NCI-H526 (cell line): ENCODE data around the gene SPEF1.

Experiments
- DNase-seq, 2 experiments: peaks; one replicate each; lab custom pipeline; 2025; lab: John Stamatoyannopoulos, UW

SPEF1 gene

GRCh38 chr20:3766422-3767109 is 14.7 kb downstream of the SPEF1 start:
- DNase-seq: no peak

- no peak for DNase-seq
These were observed 15.9 kb downstream of the SPEF1 start for GRCh38 chr20:3765171-3765882.

GRCh38 chr20:3764659-3765058 is 16.6 kb downstream of the SPEF1 start:
- DNase-seq: no peak

- no peak for DNase-seq
These were observed 17.3 kb downstream of the SPEF1 start for GRCh38 chr20:3763671-3764601.

GRCh38 chr20:3760655-3761348 is 20.4 kb downstream of the SPEF1 start:
- no peak for DNase-seq

- DNase-seq: no peak
These were observed 21.4 kb downstream of the SPEF1 start for GRCh38 chr20:3759884-3760283.

GRCh38 chr20:3759316-3759823 is 21.9 kb downstream of the SPEF1 start:
- no peak for DNase-seq

- no peak for DNase-seq
These were observed 22.7 kb downstream of the SPEF1 start for GRCh38 chr20:3758566-3758965.

- DNase-seq: no peak
These were observed 24.0 kb downstream of the SPEF1 start for GRCh38 chr20:3757268-3757667.

- DNase-seq: no peak
These were observed 25.3 kb downstream of the SPEF1 start for GRCh38 chr20:3755814-3756480.

GRCh38 chr20:3755269-3755668 is 26.0 kb downstream of the SPEF1 start:
- no peak for DNase-seq

GRCh38 chr20:3754276-3754630 is 27.0 kb downstream of the SPEF1 start:
- DNase-seq: no peak

GRCh38 chr20:3753501-3754275 is 27.6 kb downstream of the SPEF1 start:
- DNase-seq: no peak

- peak; percentile 60 to 87 for DNase-seq
These were observed 28.1 kb downstream of the SPEF1 start for GRCh38 chr20:3753098-3753497.

- DNase-seq: peak in 1 of 2 experiments; percentile 51
These were observed 28.9 kb downstream of the SPEF1 start for GRCh38 chr20:3752386-3752759.

- peak; percentile 76 to 94 for DNase-seq
These were observed 29.4 kb downstream of the SPEF1 start for GRCh38 chr20:3751675-3752385.

GRCh38 chr20:3751305-3751674 is 30.0 kb downstream of the SPEF1 start:
- peak in 1 of 2 experiments; percentile 56 for DNase-seq

GRCh38 chr20:3749689-3750531 is 31.3 kb downstream of the SPEF1 start:
- DNase-seq: peak; percentile 51 to 93
